ENCODE results near the gene SPATS2L.

GRCh38 chr2:200523604-200524003 is 217.1 kb downstream of the SPATS2L start:
- TF ChIP-seq CTCF (IDR thresholded peaks at IDR 0.05): no peak
- TF ChIP-seq POLR2A (IDR thresholded peaks at IDR 0.05): no peak

Data from breast epithelium (tissue), 3 donors.